H1 (cell line): ENCODE results near the gene ITIH4. TPM values are rescaled to one million over a fixed set of nuclear protein-coding genes. Genes with fewer than 3 reads are reported as not detected.

Experiments
- CTCF ChIA-PET: fragments of 300-600 bp; sonication (Branson Sonifier 250); formaldehyde crosslinking; loops from one replicate; lab custom pipeline; 2021; ENCODE audit not compliant: partially characterized antibody; lab: Charles Lee
- POLR2A ChIA-PET: fragments of 300-600 bp; sonication (Branson Sonifier 250); formaldehyde crosslinking; loops from one replicate; lab custom pipeline; 2021; ENCODE audit warnings: inconsistent platforms; ENCODE audit not compliant: partially characterized antibody; lab: Charles Lee
- DNase-seq, 2 experiments: peaks; one replicate each; pipeline versions ENCODE4 v3.0.0 to v3.0.0-alpha.2; 2010 to 2022; ENCODE audit warnings: low spot score in 2 of 2, low read depth in 1 of 2, mixed read lengths in 1 of 2
- FAIRE-seq: peaks from 2 replicates; lab custom pipeline; 2011; peaks lifted over from hg19 to GRCh38; lab: Jason Lieb, UNC
- H2AFZ ChIP-seq: 2 replicates; pipeline ENCODE4 v1.8.1; 2012; ENCODE audit warnings: low read length, inconsistent platforms
- H2AK5ac ChIP-seq: 2 replicates; pipeline ENCODE4 v1.6.1; 2013; ENCODE audit warnings: low read depth, low read length
- H2BK120ac ChIP-seq: replicated peaks from 2 replicates; pipeline ENCODE3; 2013; ENCODE audit warnings: low read depth, low read length, inconsistent platforms
- H2BK12ac ChIP-seq: 2 replicates; pipeline ENCODE4 v1.6.1; 2013; ENCODE audit warnings: low read depth, low read length
- H2BK15ac ChIP-seq: 2 replicates; pipeline ENCODE4 v1.6.1; 2013; ENCODE audit warnings: low read length
- H2BK20ac ChIP-seq: 2 replicates; pipeline ENCODE4 v1.6.1; 2013; ENCODE audit warnings: low read length
- H2BK5ac ChIP-seq: 2 replicates; pipeline ENCODE4 v1.6.1; 2013; ENCODE audit warnings: low read depth, low read length
- H3K14ac ChIP-seq: 2 replicates; pipeline ENCODE4 v1.6.1; 2013; ENCODE audit warnings: inconsistent platforms; ENCODE audit not compliant: insufficient read length
- H3K18ac ChIP-seq: 2 replicates; pipeline ENCODE4 v1.6.1; 2013; ENCODE audit warnings: low read length; ENCODE audit errors: extremely low read depth
- H3K23ac ChIP-seq: 2 replicates; pipeline ENCODE4 v1.6.1; 2013; ENCODE audit warnings: inconsistent platforms; ENCODE audit not compliant: insufficient read length
- H3K23me2 ChIP-seq: 2 replicates; pipeline ENCODE4 v1.6.1; 2013; ENCODE audit warnings: low read depth, low read length
- H3K27ac ChIP-seq: 2 replicates; pipeline ENCODE4 v1.6.1; 2011; ENCODE audit warnings: low read depth, low read length, inconsistent platforms
- H3K27me3 ChIP-seq, 4 experiments: replicated peaks in 1 of 4; 1 replicate in 1 of 4; 2 replicates in 3 of 4; pipeline versions ENCODE4 v1.6.1 to v1.8.1; 2011 to 2013; ENCODE audit warnings: low read length in 3 of 4, mild to moderate bottlenecking in 3 of 4, inconsistent platforms in 2 of 4, mixed read lengths in 2 of 4, moderate library complexity in 1 of 4; ENCODE audit not compliant: control insufficient read depth in 3 of 4, insufficient read depth in 3 of 4; ENCODE audit errors: extremely low read depth in 1 of 4
- H3K36me3 ChIP-seq, 4 experiments: 2 replicates each; pipeline versions ENCODE4 v1.6.1 to v1.8.1; 2011 to 2013; ENCODE audit warnings: mild to moderate bottlenecking in 4 of 4, low read length in 3 of 4, moderate library complexity in 2 of 4, control low read depth in 1 of 4, inconsistent platforms in 1 of 4; ENCODE audit not compliant: insufficient read depth in 4 of 4, control insufficient read depth in 2 of 4
- H3K4ac ChIP-seq: replicated peaks from 2 replicates; pipeline ENCODE3; 2013; ENCODE audit warnings: low read length, low read depth, mixed read lengths, inconsistent platforms; ENCODE audit not compliant: insufficient read length
- H3K4me1 ChIP-seq, 4 experiments: replicated peaks in 1 of 4; 1 replicate in 1 of 4; 2 replicates in 3 of 4; pipeline versions ENCODE4 v1.6.1 to v1.8.1; 2011 to 2013; ENCODE audit warnings: low read length in 3 of 4, inconsistent platforms in 2 of 4, mixed read lengths in 1 of 4; ENCODE audit not compliant: insufficient read depth in 4 of 4, control insufficient read depth in 3 of 4
- H3K4me2 ChIP-seq, 2 experiments: 2 replicates each; pipeline versions ENCODE4 v1.6.1 to v1.8.1; 2011 to 2013; ENCODE audit warnings: low read depth in 2 of 2, low read length in 2 of 2, control low read depth in 1 of 2, inconsistent platforms in 1 of 2, mild to moderate bottlenecking in 1 of 2; ENCODE audit not compliant: insufficient read depth in 1 of 2
- H3K4me3 ChIP-seq, 4 experiments: fragments of 200-600, 300-600 bp in 1 of 4; sonication (generic), shearing (Covaris generic), sonication (Bioruptor Twin) in 1 of 4; 2 replicates each; pipeline versions ENCODE4 v1.5.1 to v1.8.1; 2011 to 2016; ENCODE audit warnings: low read length in 4 of 4, low read depth in 3 of 4, control low read depth in 2 of 4, inconsistent platforms in 2 of 4, mild to moderate bottlenecking in 2 of 4, mixed read lengths in 1 of 4, moderate library complexity in 1 of 4; ENCODE audit not compliant: insufficient read depth in 2 of 4; ENCODE audit errors: extremely low read depth in 1 of 4
- H3K56ac ChIP-seq: replicated peaks from 2 replicates; pipeline ENCODE3; 2013; ENCODE audit warnings: low read depth, mild to moderate bottlenecking, mixed read lengths, low read length, inconsistent platforms; ENCODE audit not compliant: insufficient read length
- H3K79me1 ChIP-seq: 2 replicates; pipeline ENCODE4 v1.6.1; 2013; ENCODE audit warnings: low read depth, low read length, control low read depth
- H3K79me2 ChIP-seq, 2 experiments: 2 replicates each; pipeline versions ENCODE4 v1.6.1 to v1.8.1; 2012 to 2013; ENCODE audit warnings: low read length in 2 of 2, mild to moderate bottlenecking in 2 of 2, inconsistent platforms in 1 of 2; ENCODE audit not compliant: insufficient read depth in 2 of 2, control insufficient read depth in 1 of 2
- H3K9ac ChIP-seq, 4 experiments: replicated peaks in 1 of 4; 1 replicate in 1 of 4; 2 replicates in 3 of 4; pipeline versions ENCODE4 v1.6.1 to v1.8.1; 2011 to 2013; ENCODE audit warnings: low read depth in 3 of 4, low read length in 3 of 4, control low read depth in 2 of 4, mild to moderate bottlenecking in 2 of 4, moderate library complexity in 2 of 4, inconsistent platforms in 1 of 4; ENCODE audit errors: extremely low read depth in 1 of 4
- H3K9me3 ChIP-seq, 2 experiments: 2 replicates each; pipeline versions ENCODE4 v1.6.1 to v1.8.1; 2012 to 2013; ENCODE audit warnings: mild to moderate bottlenecking in 2 of 2, moderate library complexity in 2 of 2, control low read depth in 1 of 2, inconsistent platforms in 1 of 2, low read depth in 1 of 2, low read length in 1 of 2, mixed read lengths in 1 of 2; ENCODE audit not compliant: insufficient read depth in 2 of 2
- H4K20me1 ChIP-seq, 2 experiments: replicated peaks in 1 of 2; 2 replicates each; pipeline versions ENCODE3 to v1.8.1; 2011 to 2013; ENCODE audit warnings: inconsistent platforms in 2 of 2, low read length in 2 of 2, mild to moderate bottlenecking in 1 of 2; ENCODE audit not compliant: insufficient read depth in 2 of 2, control insufficient read depth in 1 of 2
- H4K5ac ChIP-seq: 2 replicates; pipeline ENCODE4 v1.6.1; 2013; ENCODE audit warnings: low read length, low read depth, mixed read lengths, inconsistent platforms; ENCODE audit not compliant: insufficient read length
- H4K8ac ChIP-seq: 2 replicates; pipeline ENCODE4 v1.8.0; 2013; ENCODE audit warnings: mild to moderate bottlenecking, moderate library complexity, low read length, inconsistent platforms; ENCODE audit not compliant: insufficient read depth; ENCODE audit errors: extremely low read depth
- H4K91ac ChIP-seq: replicated peaks from 2 replicates; pipeline ENCODE3; 2013; ENCODE audit warnings: low read length, mixed read lengths, inconsistent platforms; ENCODE audit not compliant: insufficient read length
- ATF2 ChIP-seq: IDR thresholded peaks from 2 replicates; pipeline ENCODE4 v1.6.1; 2012; ENCODE audit warnings: low read length, inconsistent platforms
- ATF3 ChIP-seq: IDR thresholded peaks from 2 replicates; pipeline ENCODE4 v1.6.1; 2011; ENCODE audit warnings: low read depth, mild to moderate bottlenecking, low read length; ENCODE audit not compliant: insufficient read depth
- BACH1 ChIP-seq: IDR thresholded peaks from 2 replicates; pipeline ENCODE4 v1.6.1; 2012; ENCODE audit warnings: low read length, improper control_type of control experiment
- CHD2 ChIP-seq: IDR thresholded peaks from 2 replicates; pipeline ENCODE4 v1.6.1; 2012; ENCODE audit warnings: low read length, improper control_type of control experiment
- CREB1 ChIP-seq: IDR thresholded peaks from 2 replicates; pipeline ENCODE4 v1.6.1; 2012; ENCODE audit warnings: inconsistent platforms
- E2F6 ChIP-seq: IDR thresholded peaks from 2 replicates; pipeline ENCODE4 v1.6.1; 2012; ENCODE audit warnings: inconsistent platforms
- EZH2 ChIP-seq: fragments of 200-600 bp; sonication (generic); IDR thresholded peaks from 2 replicates; pipeline ENCODE4 v1.7.1; 2012; ENCODE audit warnings: low read depth, mild to moderate bottlenecking, moderate library complexity, low read length, inconsistent platforms; ENCODE audit not compliant: severe bottlenecking
- GABPA ChIP-seq: IDR thresholded peaks from 2 replicates; pipeline ENCODE4 v1.6.1; 2011; ENCODE audit warnings: mild to moderate bottlenecking, low read length, moderate library complexity, borderline replicate concordance; ENCODE audit not compliant: insufficient read depth
- HDAC6 ChIP-seq: IDR thresholded peaks from one replicate; pipeline ENCODE4 v1.7.1; 2012; ENCODE audit warnings: low read depth, mild to moderate bottlenecking, inconsistent platforms, low read length, moderate library complexity
- NANOG ChIP-seq: IDR thresholded peaks from 2 replicates; pipeline ENCODE4 v1.6.1; 2011; ENCODE audit warnings: low read length, low read depth, mild to moderate bottlenecking, inconsistent platforms; ENCODE audit not compliant: insufficient read depth, poor library complexity, severe bottlenecking
- WGBS, 2 experiments: shearing (Covaris generic) in 1 of 2; methylation state at CpG; one replicate each; pipeline versions ENCODE4 v1.1.6 to v1.1.7; 2013 to 2015; ENCODE audit warnings: low lambda C conversion rate in 2 of 2, mixed read lengths in 2 of 2, inconsistent platforms in 1 of 2, low coverage in 1 of 2, missing lambda C conversion rate in 1 of 2; ENCODE audit not compliant: insufficient replicate concordance in 2 of 2, insufficient coverage in 1 of 2, insufficient read length in 1 of 2; ENCODE audit errors: extremely low coverage in 1 of 2, missing lambda C conversion rate in 1 of 2; 5-methylcytosine and 5-hydroxymethylcytosine counted together
- polyA plus RNA-seq, 7 experiments: library from polyadenylated mRNA; depleted of rRNA in 3 of 7; stranded (reverse) in 5 of 7; unstranded in 2 of 7; fragments of >200 nt in 5 of 7; fragments of 200-250 nt in 2 of 7; gene quantifications; 1 replicate in 5 of 7; 2 replicates in 1 of 7; 4 replicates in 1 of 7; pipeline versions ENCODE4 v1.2.1 to v1.2.3, GENCODE V29; 2011 to 2013; ENCODE audit warnings: missing spikeins in 2 of 7, mixed read lengths in 2 of 7
- total RNA-seq: library from RNA; stranded (reverse); fragmentation: NEBNext Ultra II Directional; extraction: Animal tissue kit (Norgen Biotek cat#: 25700); gene quantifications from 2 replicates; pipeline ENCODE4 v1.2.1, GENCODE V29; 2021

The ITIH4 gene
- total and polyA plus RNA-seq, 2 of the 8 experiments (the other 6 are each of a cell fraction or from before 2014, with no cell fraction given), result 3.4 to 3.7 TPM

GRCh38 chr3:52811452-52812011 lies 18.9 kb downstream of the ITIH4 start:
- no peak for FAIRE-seq
- ChIA-PET POLR2A (interaction anchor here (1.2 kb wide), 2 partner anchors 9 to 11 kb away, joined by 3 to 4 read pairs; no protein-coding TSS in a partner anchor), CTCF (interaction anchor here (0.6 to 7.5 kb wide), 8 partner anchors 8 to 435 kb away, joined by 3 to 86 read pairs (median 6); no protein-coding TSS in a partner anchor)
- DNase-seq, result no peak
- Histone ChIP-seq H2AK5ac (no peak overlapping the region), H3K18ac (no peak overlapping the region), H4K5ac (no peak overlapping the region), H3K9ac (no peak overlapping the region), H2BK15ac (no peak overlapping the region), H3K79me1 (no peaks in the 10 kb centered on the region), H4K20me1 (no peaks in the 10 kb centered on the region), H2AFZ (no peak overlapping the region), H3K56ac (no peak overlapping the region), H3K4me3 (no peak overlapping the region), H3K4me1 (no peaks in the 10 kb centered on the region), H3K14ac (no peak overlapping the region), H3K23me2 (peaks cover 5% of the 10 kb centered on the region; the same call in 1 of the 2 replicates), H2BK5ac (no peak overlapping the region), H3K27me3 (no peaks in the 10 kb centered on the region; a peak in 1 of 7 replicates), H4K91ac (no peak overlapping the region), H3K27ac (no peak overlapping the region), H3K9me3 (no peaks in the 10 kb centered on the region), H3K36me3 (no peaks in the 10 kb centered on the region), H2BK12ac (no peak overlapping the region), H2BK20ac (no peak overlapping the region), H3K4ac (no peak overlapping the region), H3K79me2 (no peaks in the 10 kb centered on the region), H4K8ac (no peak overlapping the region; the same call in 1 of the 2 replicates), H3K4me2 (no peak overlapping the region), H2BK120ac (no peak overlapping the region), H3K23ac (no peak overlapping the region)
- WGBS, 2 experiments, result 81% methylated on average over 7 of the region's 7 CpGs; no CpG with 5 or more reads in 1 of the 2 experiments
- TF ChIP-seq BACH1, result no peak
- no peak for TF ChIP-seq EZH2
- TF ChIP-seq HDAC6, result no peak
- no peak for TF ChIP-seq E2F6
- no peak for TF ChIP-seq GABPA
- no peak for TF ChIP-seq ATF2
- no peak for TF ChIP-seq ATF3
- TF ChIP-seq NANOG, result no peak
- TF ChIP-seq CREB1, result no peak
- TF ChIP-seq CHD2, result no peak
